SU-DHL-6 (cell line): Measurements from ENCODE around the gene SLC25A25.

Experiments
- H2AFZ ChIP-seq: fragments of 200-600 bp; sonication (generic); 2 replicates; pipeline ENCODE4 v1.6.1; 2014; ENCODE audit warnings: low read depth, mild to moderate bottlenecking, moderate library complexity, mixed read lengths, antibody characterized with exemption, low read length; ENCODE audit not compliant: severe bottlenecking
- H3F3A ChIP-seq: fragments of 200-600 bp; shearing (Covaris generic); 2 replicates; pipeline ENCODE4 v1.6.0; 2016; ENCODE audit warnings: antibody characterized with exemption, mild to moderate bottlenecking; ENCODE audit not compliant: insufficient read depth
- H3K27ac ChIP-seq: fragments of 200-600 bp; sonication (generic); 2 replicates; pipeline ENCODE4 v1.5.1; 2016; ENCODE audit warnings: low read depth, mild to moderate bottlenecking, low read length, moderate library complexity, mixed read lengths
- H3K27me3 ChIP-seq: fragments of 200-600 bp; sonication (generic), shearing (Covaris generic); 2 replicates; pipeline ENCODE4 v1.6.0; 2014; ENCODE audit warnings: mild to moderate bottlenecking, low read length
- H3K36me3 ChIP-seq: fragments of 200-600 bp; sonication (generic); 2 replicates; pipeline ENCODE4 v1.6.1; 2014; ENCODE audit warnings: mild to moderate bottlenecking, low read length, mixed read lengths
- H3K4me2 ChIP-seq: fragments of 300-600, 200-600 bp; shearing (Covaris generic), sonication (generic); 2 replicates; pipeline ENCODE4 v1.6.0; 2014; ENCODE audit warnings: low read length, low read depth, mild to moderate bottlenecking; ENCODE audit not compliant: poor library complexity, severe bottlenecking
- H3K4me3 ChIP-seq: fragments of 200-600 bp; sonication (generic); 2 replicates; pipeline ENCODE4 v1.5.1; 2014; ENCODE audit warnings: antibody characterized with exemption, low read length, mild to moderate bottlenecking, mixed read lengths; ENCODE audit not compliant: insufficient read depth, poor library complexity, severe bottlenecking
- H3K79me2 ChIP-seq: fragments of 200-600 bp; sonication (generic); 2 replicates; pipeline ENCODE4 v1.6.1; 2014; ENCODE audit warnings: mild to moderate bottlenecking, low read length, moderate library complexity; ENCODE audit not compliant: insufficient read depth
- H3K9ac ChIP-seq: fragments of 200-600 bp; sonication (generic); 2 replicates; pipeline ENCODE4 v1.7.0; 2014; ENCODE audit warnings: mild to moderate bottlenecking, low read length
- H3K9me2 ChIP-seq: fragments of 200-600 bp; sonication (generic); replicated peaks from 2 replicates; pipeline ENCODE4 v1.6.1; 2014; ENCODE audit warnings: low read length; ENCODE audit not compliant: insufficient read depth
- H3K9me3 ChIP-seq: fragments of 200-600 bp; sonication (generic); 2 replicates; pipeline ENCODE4 v1.6.1; 2014; ENCODE audit warnings: low read length, mixed read lengths; ENCODE audit not compliant: insufficient read depth
- H4K20me1 ChIP-seq: fragments of 200-600 bp; sonication (generic); 2 replicates; pipeline ENCODE4 v1.6.1; 2014; ENCODE audit warnings: low read depth, mild to moderate bottlenecking, antibody characterized with exemption, low read length, moderate library complexity, mixed read lengths
- EZH2phosphoT487 ChIP-seq: fragments of 200-600 bp; sonication (generic), shearing (Covaris generic); conservative IDR thresholded peaks from 2 replicates; pipeline ENCODE4 v1.6.1; 2018; ENCODE audit warnings: mild to moderate bottlenecking, antibody characterized with exemption, low read length, moderate library complexity, mixed read lengths
- TF ChIP-seq, protein P1 (sequence below): fragments of 200-600 bp; sonication (generic); IDR thresholded peaks from one replicate; pipeline ENCODE4 v1.5.1; 2017; ENCODE audit warnings: antibody characterized with exemption, mild to moderate bottlenecking, low read length, moderate library complexity; ENCODE audit not compliant: insufficient read depth, poor library complexity, severe bottlenecking

The SLC25A25 gene

GRCh38 chr9:128121924-128122808 is 54.1 kb downstream of the SLC25A25 start:
- H2AFZ ChIP-seq = no peak overlapping the region
- H3K4me3 ChIP-seq = no peak overlapping the region
- H3K79me2 ChIP-seq = peaks cover 17% of the 10 kb centered on the region
- H3K27ac ChIP-seq = no peak overlapping the region
- no peaks in the 10 kb centered on the region for H3F3A ChIP-seq
- no peaks in the 10 kb centered on the region; the same call in 1 of the 2 replicates for H4K20me1 ChIP-seq
- H3K4me2 ChIP-seq = no peak overlapping the region
- TF ChIP-seq, protein P1, sequence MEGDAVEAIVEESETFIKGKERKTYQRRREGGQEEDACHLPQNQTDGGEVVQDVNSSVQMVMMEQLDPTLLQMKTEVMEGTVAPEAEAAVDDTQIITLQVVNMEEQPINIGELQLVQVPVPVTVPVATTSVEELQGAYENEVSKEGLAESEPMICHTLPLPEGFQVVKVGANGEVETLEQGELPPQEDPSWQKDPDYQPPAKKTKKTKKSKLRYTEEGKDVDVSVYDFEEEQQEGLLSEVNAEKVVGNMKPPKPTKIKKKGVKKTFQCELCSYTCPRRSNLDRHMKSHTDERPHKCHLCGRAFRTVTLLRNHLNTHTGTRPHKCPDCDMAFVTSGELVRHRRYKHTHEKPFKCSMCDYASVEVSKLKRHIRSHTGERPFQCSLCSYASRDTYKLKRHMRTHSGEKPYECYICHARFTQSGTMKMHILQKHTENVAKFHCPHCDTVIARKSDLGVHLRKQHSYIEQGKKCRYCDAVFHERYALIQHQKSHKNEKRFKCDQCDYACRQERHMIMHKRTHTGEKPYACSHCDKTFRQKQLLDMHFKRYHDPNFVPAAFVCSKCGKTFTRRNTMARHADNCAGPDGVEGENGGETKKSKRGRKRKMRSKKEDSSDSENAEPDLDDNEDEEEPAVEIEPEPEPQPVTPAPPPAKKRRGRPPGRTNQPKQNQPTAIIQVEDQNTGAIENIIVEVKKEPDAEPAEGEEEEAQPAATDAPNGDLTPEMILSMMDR = no peak
- no peak for TF ChIP-seq EZH2phosphoT487
- no peaks in the 10 kb centered on the region for H3K27me3 ChIP-seq
- H3K36me3 ChIP-seq = no peaks in the 10 kb centered on the region
- H3K9me2 ChIP-seq = no peaks in the 10 kb centered on the region
- H3K9ac ChIP-seq = no peak overlapping the region
- H3K9me3 ChIP-seq = no peaks in the 10 kb centered on the region

GRCh38 chr9:128122809-128123175 is 54.8 kb downstream of the SLC25A25 start:
- no peak for TF ChIP-seq EZH2phosphoT487
- TF ChIP-seq, protein P1 = no peak
- H3K4me2 ChIP-seq = no peak overlapping the region

GRCh38 chr9:128123451-128124080 is 55.5 kb downstream of the SLC25A25 start:
- Histone ChIP-seq H3K36me3 (no peaks in the 10 kb centered on the region), H3K9me2 (no peaks in the 10 kb centered on the region), H4K20me1 (no peaks in the 10 kb centered on the region; the same call in 1 of the 2 replicates), H3K4me2 (no peak overlapping the region), H3K79me2 (peaks cover 20% of the 10 kb centered on the region), H3K4me3 (no peak overlapping the region), H3K9ac (no peak overlapping the region), H2AFZ (no peak overlapping the region), H3K27ac (no peak overlapping the region), H3F3A (no peaks in the 10 kb centered on the region), H3K9me3 (no peaks in the 10 kb centered on the region), H3K27me3 (no peaks in the 10 kb centered on the region)
- TF ChIP-seq, protein P1 = no peak
- TF ChIP-seq EZH2phosphoT487 = no peak

More at GRCh38 chr9:128122809-128123175, 54.8 kb downstream of the SLC25A25 start:
- Histone ChIP-seq H3K9me3 (no peaks in the 10 kb centered on the region), H3K27me3 (no peaks in the 10 kb centered on the region), H4K20me1 (no peaks in the 10 kb centered on the region; the same call in 1 of the 2 replicates), H3K4me3 (no peak overlapping the region), H3K79me2 (peaks cover 20% of the 10 kb centered on the region), H3K27ac (no peak overlapping the region), H3K9me2 (no peaks in the 10 kb centered on the region), H3F3A (no peaks in the 10 kb centered on the region), H3K9ac (no peak overlapping the region), H3K36me3 (no peaks in the 10 kb centered on the region), H2AFZ (no peak overlapping the region)
